ENCODE results near the gene TSEN34.
A peak's percentile ranks its signal among the peaks of the same experiment; 100 is the strongest.

The TSEN34 gene

GRCh38 chr19:54191011-54191810 lies at the start of gene TSEN34:
Gene TSEN34 (plus strand): TSS chr19:54191308. CDS start chr19:54191365, 57 bp downstream.
- no peak for DNase-seq (ENCODE audit: insufficient read length, low spot score)

GRCh38 chr19:54141356-54141755 lies 49.8 kb upstream of the TSEN34 start:
- no peak for DNase-seq (ENCODE audit: insufficient read length, low spot score)
- no peak for FAIRE-seq

More at GRCh38 chr19:54191011-54191810, at the start of gene TSEN34:
- peak; percentile 71 for FAIRE-seq

DNA sequence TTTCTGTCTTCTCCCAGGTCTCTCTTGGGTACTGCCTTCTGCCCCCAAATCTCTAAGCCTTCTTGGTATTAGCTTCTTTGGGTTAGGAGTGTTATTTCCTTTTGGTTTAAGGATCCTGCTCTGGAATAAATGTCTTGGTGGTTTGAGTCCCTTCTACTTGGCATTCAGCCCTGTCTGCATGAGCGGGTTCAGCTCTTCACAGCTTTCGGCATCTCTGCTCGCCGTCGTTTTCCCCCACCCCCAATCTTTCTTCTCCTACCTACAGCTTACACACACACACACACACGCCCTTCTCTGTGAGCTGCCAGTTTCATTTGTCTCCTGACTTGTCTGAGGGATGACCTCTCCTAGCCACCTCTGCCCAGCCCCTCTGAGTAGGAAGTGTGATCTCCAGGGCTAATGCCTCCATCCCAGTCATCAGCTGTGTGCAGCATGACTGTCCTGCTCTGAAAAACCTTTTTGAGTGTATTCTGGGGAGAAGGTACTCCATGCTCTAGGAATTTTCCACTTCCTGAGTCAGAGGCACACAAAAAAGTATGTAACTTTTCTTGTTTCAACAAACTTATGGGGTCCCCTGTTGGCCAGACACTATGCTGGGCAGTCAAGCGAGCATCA lies 48.8 kb upstream of the TSEN34 start:
- FAIRE-seq (no peak), DNase-seq (ENCODE audit: insufficient read length, low spot score) (no peak)

GRCh38 chr19:54145541-54146158 lies 45.5 kb upstream of the TSEN34 start:
- DNase-seq (ENCODE audit: insufficient read length, low spot score) (no peak), FAIRE-seq (no peak)

GRCh38 chr19:54147676-54148075 lies 43.4 kb upstream of the TSEN34 start:
- DNase-seq (ENCODE audit: insufficient read length, low spot score) (no peak), FAIRE-seq (no peak)

DNA sequence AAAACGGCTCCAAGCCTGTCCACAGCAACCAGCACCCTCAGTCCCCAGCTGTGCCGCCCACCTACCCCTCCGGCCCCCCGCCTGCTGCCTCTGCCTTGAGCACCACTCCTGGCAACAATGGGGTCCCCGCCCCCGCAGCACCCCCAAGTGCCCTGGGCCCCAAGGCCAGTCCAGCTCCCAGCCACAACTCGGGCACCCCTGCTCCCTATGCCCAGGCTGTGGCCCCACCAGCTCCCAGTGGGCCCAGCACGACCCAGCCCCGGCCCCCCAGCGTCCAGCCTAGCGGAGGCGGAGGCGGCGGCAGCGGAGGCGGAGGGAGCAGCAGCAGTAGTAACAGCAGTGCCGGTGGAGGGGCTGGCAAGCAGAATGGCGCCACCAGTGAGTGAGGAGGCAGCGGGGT lies 43.0 kb upstream of the TSEN34 start:
- FAIRE-seq (no peak), DNase-seq (ENCODE audit: insufficient read length, low spot score) (no peak)

- DNase-seq (ENCODE audit: insufficient read length, low spot score) (no peak), FAIRE-seq (no peak)
These were observed 41.9 kb upstream of the TSEN34 start for GRCh38 chr19:54149021-54149812.

GRCh38 chr19:54151362-54152035 lies 39.6 kb upstream of the TSEN34 start:
- DNase-seq (ENCODE audit: insufficient read length, low spot score) (no peak), FAIRE-seq (no peak)

DNA sequence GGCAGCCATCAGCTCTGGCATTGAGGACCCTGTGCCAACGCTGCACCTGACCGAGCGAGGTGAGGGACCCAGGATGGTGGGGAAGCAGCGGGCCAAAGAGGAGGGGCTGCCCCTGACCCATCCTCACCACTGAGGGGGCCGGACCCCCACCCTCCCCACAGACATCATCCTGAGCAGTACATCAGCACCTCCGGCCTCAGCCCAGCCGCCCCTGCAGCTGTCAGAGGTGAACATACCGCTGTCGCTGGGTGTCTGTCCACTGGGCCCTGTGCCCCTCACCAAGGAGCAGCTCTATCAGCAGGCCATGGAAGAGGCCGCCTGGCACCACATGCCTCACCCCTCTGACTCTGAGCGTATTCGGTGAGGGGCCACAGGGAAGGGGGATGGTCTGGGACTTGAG lies 38.8 kb upstream of the TSEN34 start:
- FAIRE-seq (no peak), DNase-seq (ENCODE audit: insufficient read length, low spot score) (no peak)

DNA sequence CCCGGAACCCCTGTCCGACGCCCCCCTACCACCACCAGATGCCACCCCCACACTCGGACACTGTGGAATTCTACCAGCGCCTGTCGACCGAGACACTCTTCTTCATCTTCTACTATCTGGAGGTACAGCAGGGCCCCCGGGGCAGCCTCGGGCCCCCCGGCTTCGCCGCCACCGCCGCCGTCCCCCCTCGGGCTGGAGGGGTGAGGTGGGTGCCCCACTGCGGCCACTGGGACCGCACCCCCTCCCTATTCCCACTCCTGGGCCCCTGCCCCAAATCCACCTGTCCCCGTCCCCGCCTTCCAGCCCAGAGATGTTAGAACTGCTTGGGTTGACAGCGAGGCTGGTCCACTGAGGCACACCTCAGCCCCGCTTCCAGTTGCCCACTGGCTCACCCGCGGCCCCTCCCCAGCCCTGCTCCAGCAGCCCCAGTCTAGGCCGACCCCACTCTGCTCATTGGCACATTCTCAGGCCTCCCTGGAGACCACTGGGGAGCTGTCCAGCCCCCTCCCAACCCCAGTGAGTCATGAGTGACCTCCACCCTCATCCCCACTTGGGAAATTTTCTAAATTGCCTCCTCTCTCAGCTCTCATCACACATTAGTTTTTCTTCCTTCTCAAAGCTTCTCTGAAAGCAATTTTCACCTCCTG lies 38.1 kb upstream of the TSEN34 start:
- DNase-seq (ENCODE audit: insufficient read length, low spot score) (no peak), FAIRE-seq (no peak)

GRCh38 chr19:54153731-54154326 lies 37.3 kb upstream of the TSEN34 start:
- FAIRE-seq: no peak
- DNase-seq (ENCODE audit: insufficient read length, low spot score): no peak

- DNase-seq (ENCODE audit: insufficient read length, low spot score): no peak
- no peak for FAIRE-seq
These were observed 36.3 kb upstream of the TSEN34 start for GRCh38 chr19:54154603-54155345.

DNA sequence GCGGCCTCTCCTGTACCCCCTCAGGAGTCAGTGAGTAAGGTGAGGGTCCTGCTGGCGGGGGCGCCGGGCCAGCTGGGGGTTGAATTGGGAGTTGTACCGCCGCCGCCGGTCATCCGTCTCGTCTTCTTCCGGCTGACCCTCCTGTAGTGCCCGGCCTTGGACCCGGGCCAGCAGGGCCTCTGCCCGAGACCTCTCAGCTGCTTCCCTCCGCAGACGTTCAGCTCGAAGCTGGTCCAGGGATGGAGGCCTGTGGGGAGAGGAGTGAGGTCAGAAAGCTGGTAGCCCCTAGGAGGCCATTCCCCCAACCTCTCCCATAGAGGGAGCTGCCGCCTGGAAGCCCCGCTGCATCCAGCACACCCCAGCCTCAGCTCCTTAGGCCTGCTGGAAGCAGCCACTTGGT lies 35.4 kb upstream of the TSEN34 start:
- DNase-seq (ENCODE audit: insufficient read length, low spot score): no peak
- FAIRE-seq: no peak

GRCh38 chr19:54156490-54156889 lies 34.6 kb upstream of the TSEN34 start:
- FAIRE-seq (no peak), DNase-seq (ENCODE audit: insufficient read length, low spot score) (no peak)

- FAIRE-seq (no peak), DNase-seq (ENCODE audit: insufficient read length, low spot score) (no peak)
These were observed 34.2 kb upstream of the TSEN34 start for GRCh38 chr19:54156953-54157352.

- FAIRE-seq (no peak), DNase-seq (ENCODE audit: insufficient read length, low spot score) (no peak)
These were observed 32.2 kb upstream of the TSEN34 start for GRCh38 chr19:54158812-54159351.

GRCh38 chr19:54159352-54160181 lies 31.5 kb upstream of the TSEN34 start, which contains the start of gene LENG1:
Gene LENG1 (minus strand): TSS chr19:54159721. CDS start chr19:54159695, 26 bp downstream.
- DNase-seq (ENCODE audit: insufficient read length, low spot score): peak; percentile 97
- FAIRE-seq: peak; percentile 100

Data from GM19239 (cell line).